Right lobe of liver (tissue), 6 donors: ENCODE data around the gene PLEKHM2. TPM values are rescaled to one million over a fixed set of nuclear protein-coding genes. Genes with fewer than 3 reads are reported as not detected.
"Not testable (repeated sequence)": the region's sequence is repeated elsewhere in the genome, so short reads cannot be mapped to it uniquely, and the experiment has no call there.

Experiments
- ATAC-seq, 4 donors: fragments of 200-7000 bp; cut with Tn5 transposase; one replicate each; pipeline ENCODE4 v1.9.1; 2020; ENCODE audit warnings: mild to moderate bottlenecking in 4 of 4, moderate library complexity in 4 of 4
- DNase-seq, 3 donors: peaks; one replicate each; pipeline ENCODE4 v3.0.0-alpha.2; 2020
- H3K27ac ChIP-seq, 3 donors: fragments of 200-600 bp; one replicate each; pipeline ENCODE4 v1.8.0; 2022
- H3K27me3 ChIP-seq, 2 donors: fragments of 200-600 bp; one replicate each; pipeline ENCODE4 v1.8.0; 2022
- H3K36me3 ChIP-seq, 4 donors: fragments of 200-600 bp; sonication (generic) in 1 of 4; one replicate each; pipeline versions ENCODE4 v1.5.1 to v1.8.0; 2017 to 2022; ENCODE audit warnings: control low read depth in 1 of 4
- H3K4me1 ChIP-seq, 4 donors: fragments of 200-600 bp; sonication (generic) in 1 of 4; one replicate each; pipeline versions ENCODE4 v1.5.1 to v1.8.0; 2017 to 2022; ENCODE audit warnings: control low read depth in 1 of 4
- H3K4me3 ChIP-seq, 3 donors: fragments of 200-600 bp; one replicate each; pipeline ENCODE4 v1.8.0; 2022
- H3K9me3 ChIP-seq, 4 donors: fragments of 200-600 bp; sonication (generic) in 1 of 4; one replicate each; pipeline versions ENCODE4 v1.5.1 to v1.8.0; 2017 to 2022; ENCODE audit warnings: control low read depth in 1 of 4
- POLR2A ChIP-seq: fragments of 450-650 bp; IDR thresholded peaks from one replicate; pipeline ENCODE4 v1.6.1; 2017; ENCODE audit warnings: antibody characterized with exemption, mild to moderate bottlenecking
- WGBS: methylation state at CpG from one replicate; pipeline ENCODE4 v1.1.6; 2018; ENCODE audit warnings: low coverage, low lambda C conversion rate; ENCODE audit not compliant: insufficient coverage; ENCODE audit errors: missing lambda C conversion rate; 5-methylcytosine and 5-hydroxymethylcytosine counted together
- intact Hi-C, 2 donors: fragments of 100-400 bp; cut with DNase I; formaldehyde crosslinking; loops; one replicate each; pipeline versions ENCODE4 v1.11.2 to v1.14.1; 2022
- total RNA-seq, 6 experiments: library from RNA; depleted of rRNA in 2 of 6; stranded (reverse); fragments of >200 nt in 2 of 6; fragmentation: NEBNext Ultra II Directional in 3 of 6; extraction: Animal tissue kit (Norgen Biotek cat#: 25700) in 3 of 6; gene quantifications; one replicate each; pipeline versions ENCODE4 v1.1.0 to v1.2.4, GENCODE V29; 2016 to 2023
- TF ChIP-seq, protein P1 (sequence below), 4 donors: fragments of 200-600 bp in 3 of 4; fragments of 450-650 bp in 1 of 4; IDR thresholded peaks; one replicate each; pipeline versions ENCODE4 v1.5.1 to v1.8.0; 2016 to 2022; ENCODE audit warnings: antibody characterized with exemption in 4 of 4, mild to moderate bottlenecking in 2 of 4
- donor health status: DM: no; HTN: yes; CAD: no.
- donor health status: DM: no; HTN: no; CAD: no.
- donor health status: DM: no; HTN: no; CAD: no.
- donor health status: DM: no; HTN: yes; CAD: no.
- donor health status: DM: no; HTN: yes; CAD: no.

The PLEKHM2 gene
- total RNA-seq, 6 experiments from 2014 or later = 15.6 to 27.9 (median 20.2) TPM

DNA sequence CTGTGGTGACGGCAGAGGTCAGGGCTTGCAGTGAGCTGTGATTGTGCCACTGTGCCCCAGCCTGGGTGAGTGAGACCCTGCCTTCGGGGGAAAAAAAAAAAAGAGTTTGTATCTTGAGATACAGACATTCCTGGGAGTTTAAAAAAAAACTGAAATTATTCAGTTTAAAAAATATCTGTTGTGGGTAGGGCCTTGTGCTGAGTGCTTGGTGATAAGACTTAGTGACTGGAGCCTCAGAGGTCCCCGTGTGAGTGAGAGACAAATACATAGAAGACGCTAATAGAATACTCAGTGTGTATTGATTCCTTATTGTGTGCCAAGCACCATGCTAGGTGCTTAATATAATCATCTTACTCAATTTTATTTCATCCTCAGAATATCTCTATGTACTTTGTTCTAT lies 44.2 kb upstream of the PLEKHM2 start:
- Histone ChIP-seq H3K27ac (no peak overlapping the region), H3K27me3 (no peaks in the 10 kb centered on the region), H3K4me3 (no peak overlapping the region), H3K4me1 (no peaks in the 10 kb centered on the region), H3K9me3 (no peaks in the 10 kb centered on the region), H3K36me3 (peaks cover 3 to 93% (median 51%) of the 10 kb centered on the region in 4 donors)
- intact Hi-C loops = no loop called here
- DNase-seq (no peak), ATAC-seq (no peak)
- 88% methylated on average over 4 of the region's 4 CpGs for WGBS
- TF ChIP-seq, protein P1, sequence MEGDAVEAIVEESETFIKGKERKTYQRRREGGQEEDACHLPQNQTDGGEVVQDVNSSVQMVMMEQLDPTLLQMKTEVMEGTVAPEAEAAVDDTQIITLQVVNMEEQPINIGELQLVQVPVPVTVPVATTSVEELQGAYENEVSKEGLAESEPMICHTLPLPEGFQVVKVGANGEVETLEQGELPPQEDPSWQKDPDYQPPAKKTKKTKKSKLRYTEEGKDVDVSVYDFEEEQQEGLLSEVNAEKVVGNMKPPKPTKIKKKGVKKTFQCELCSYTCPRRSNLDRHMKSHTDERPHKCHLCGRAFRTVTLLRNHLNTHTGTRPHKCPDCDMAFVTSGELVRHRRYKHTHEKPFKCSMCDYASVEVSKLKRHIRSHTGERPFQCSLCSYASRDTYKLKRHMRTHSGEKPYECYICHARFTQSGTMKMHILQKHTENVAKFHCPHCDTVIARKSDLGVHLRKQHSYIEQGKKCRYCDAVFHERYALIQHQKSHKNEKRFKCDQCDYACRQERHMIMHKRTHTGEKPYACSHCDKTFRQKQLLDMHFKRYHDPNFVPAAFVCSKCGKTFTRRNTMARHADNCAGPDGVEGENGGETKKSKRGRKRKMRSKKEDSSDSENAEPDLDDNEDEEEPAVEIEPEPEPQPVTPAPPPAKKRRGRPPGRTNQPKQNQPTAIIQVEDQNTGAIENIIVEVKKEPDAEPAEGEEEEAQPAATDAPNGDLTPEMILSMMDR (IDR thresholded peaks at IDR 0.05) = no peak
- TF ChIP-seq POLR2A = no peak

DNA sequence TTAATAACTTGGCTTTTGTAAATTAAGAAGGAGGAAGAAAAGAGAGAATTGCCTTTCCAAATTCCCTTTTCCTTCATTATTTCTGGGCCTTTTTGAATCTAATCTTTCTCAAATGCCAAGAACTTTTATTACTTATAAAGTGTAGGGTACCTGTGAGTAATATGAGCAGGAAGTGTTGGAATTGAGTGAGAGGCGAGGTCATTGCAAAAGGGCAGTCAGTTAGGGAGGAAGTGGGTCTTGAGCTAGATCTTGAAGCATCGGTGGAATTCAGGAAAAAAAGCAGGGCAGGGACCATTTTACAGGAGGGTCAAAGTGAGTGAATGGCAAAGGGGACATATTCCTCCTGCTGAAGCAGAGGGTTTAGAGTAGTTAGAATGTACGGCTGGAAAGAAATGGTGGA lies 43.5 kb upstream of the PLEKHM2 start:
- Histone ChIP-seq H3K36me3 (peaks cover 0 to 93% (median 47%) of the 10 kb centered on the region in 4 donors), H3K4me1 (no peaks in the 10 kb centered on the region), H3K9me3 (no peaks in the 10 kb centered on the region), H3K27ac (no peak overlapping the region), H3K27me3 (no peaks in the 10 kb centered on the region), H3K4me3 (no peak overlapping the region)
- no peak for ATAC-seq
- DNase-seq = no peak
- intact Hi-C loops = no loop called here
- 79% methylated on average over 3 of the region's 3 CpGs for WGBS
- TF ChIP-seq, protein P1 (IDR thresholded peaks at IDR 0.05) = no peak
- TF ChIP-seq POLR2A = no peak

DNA sequence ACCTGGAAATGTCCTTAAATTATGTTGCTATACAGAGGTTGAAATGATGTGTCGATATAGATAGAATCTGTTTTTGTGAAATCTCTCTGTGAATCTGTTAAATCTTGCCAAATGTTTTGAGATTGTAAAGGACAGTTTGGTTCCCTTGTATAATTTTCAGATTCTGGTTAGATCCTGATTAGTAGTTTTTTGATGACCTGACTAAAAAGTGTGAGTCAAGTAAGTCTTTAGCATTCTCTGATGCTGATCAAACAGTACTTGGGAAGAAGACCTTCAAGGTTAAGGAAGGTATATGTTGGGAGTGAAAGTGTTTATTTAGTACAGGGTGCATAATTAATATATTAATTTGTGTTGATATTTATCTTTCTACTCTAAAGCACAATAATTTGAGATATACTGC lies 34.2 kb upstream of the PLEKHM2 start:
- TF ChIP-seq POLR2A = no peak
- TF ChIP-seq, protein P1 (IDR thresholded peaks at IDR 0.05) = no peak
- intact Hi-C loops = no loop called here
- no peaks in the 10 kb centered on the region for H3K4me1 ChIP-seq
- H3K36me3 ChIP-seq = peaks cover 3 to 89% (median 44%) of the 10 kb centered on the region in 4 donors
- WGBS = 100% methylated on average over 1 of the region's 1 CpG
- no peak overlapping the region for H3K27ac ChIP-seq
- no peaks in the 10 kb centered on the region for H3K9me3 ChIP-seq
- DNase-seq (no peak), ATAC-seq (no peak)
- no peak overlapping the region for H3K4me3 ChIP-seq
- no peaks in the 10 kb centered on the region for H3K27me3 ChIP-seq

DNA sequence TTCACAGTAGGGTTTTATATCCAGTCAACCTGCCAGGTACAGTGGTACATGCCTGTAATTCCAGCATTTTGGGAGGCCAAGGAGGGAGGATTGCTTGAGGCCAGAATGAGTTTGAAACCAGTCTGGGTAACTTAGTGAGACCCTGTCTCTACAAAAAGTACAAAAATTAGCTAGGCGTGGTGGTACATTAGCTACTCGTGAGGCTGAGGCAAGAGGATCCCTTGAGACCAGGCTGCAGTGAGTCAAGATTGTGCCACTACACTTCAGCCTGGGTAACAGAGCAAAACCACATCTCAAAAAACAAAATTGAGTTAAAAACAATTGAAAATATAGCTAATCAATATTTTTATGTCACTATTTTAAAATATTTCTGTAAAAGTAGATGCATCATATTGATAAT lies 33.7 kb upstream of the PLEKHM2 start:
- Histone ChIP-seq H3K4me3 (no peak overlapping the region), H3K4me1 (no peaks in the 10 kb centered on the region), H3K9me3 (no peaks in the 10 kb centered on the region), H3K27me3 (no peaks in the 10 kb centered on the region), H3K36me3 (peaks cover 3 to 89% (median 45%) of the 10 kb centered on the region in 4 donors), H3K27ac (no peak overlapping the region)
- intact Hi-C loops = no loop called here
- TF ChIP-seq POLR2A = no peak
- TF ChIP-seq, protein P1 (IDR thresholded peaks at IDR 0.05) = no peak
- no peak for DNase-seq
- 93% methylated on average over 2 of the region's 2 CpGs for WGBS
- ATAC-seq = no peak

DNA sequence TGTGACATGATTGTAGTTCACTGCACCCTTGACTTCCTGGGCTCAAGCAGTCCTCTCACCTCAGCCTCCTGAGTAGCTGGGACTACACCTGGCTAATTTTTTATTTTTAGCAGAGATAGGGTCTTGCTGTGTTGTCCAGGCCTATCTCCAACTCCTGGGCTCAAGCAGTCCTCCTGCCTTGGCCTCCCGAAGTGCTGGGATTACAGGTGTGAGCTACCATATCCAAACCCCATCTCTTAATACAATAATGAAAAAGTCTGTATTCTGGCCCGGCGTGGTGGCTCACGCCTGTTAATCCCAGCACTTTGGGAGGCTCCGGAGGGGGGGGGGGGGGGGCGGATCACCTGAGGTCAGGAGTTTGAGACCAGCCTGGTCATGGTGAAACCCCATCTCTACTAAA lies 32.0 kb upstream of the PLEKHM2 start:
- H3K27me3 ChIP-seq, DNase-seq, H3K4me3 ChIP-seq, ATAC-seq, H3K4me1 ChIP-seq, H3K27ac ChIP-seq, intact Hi-C loops, H3K9me3 ChIP-seq: not testable (repeated sequence)
- no CpG with 5 or more reads among the region's 6 CpGs for WGBS
- peaks cover 3 to 97% (median 51%) of the 10 kb centered on the region in 4 donors for H3K36me3 ChIP-seq
